ENCODE measurements around the gene PIGA.
A peak's percentile ranks its signal among the peaks of the same experiment; 100 is the strongest.

The PIGA gene, protein sequence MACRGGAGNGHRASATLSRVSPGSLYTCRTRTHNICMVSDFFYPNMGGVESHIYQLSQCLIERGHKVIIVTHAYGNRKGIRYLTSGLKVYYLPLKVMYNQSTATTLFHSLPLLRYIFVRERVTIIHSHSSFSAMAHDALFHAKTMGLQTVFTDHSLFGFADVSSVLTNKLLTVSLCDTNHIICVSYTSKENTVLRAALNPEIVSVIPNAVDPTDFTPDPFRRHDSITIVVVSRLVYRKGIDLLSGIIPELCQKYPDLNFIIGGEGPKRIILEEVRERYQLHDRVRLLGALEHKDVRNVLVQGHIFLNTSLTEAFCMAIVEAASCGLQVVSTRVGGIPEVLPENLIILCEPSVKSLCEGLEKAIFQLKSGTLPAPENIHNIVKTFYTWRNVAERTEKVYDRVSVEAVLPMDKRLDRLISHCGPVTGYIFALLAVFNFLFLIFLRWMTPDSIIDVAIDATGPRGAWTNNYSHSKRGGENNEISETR

DNA sequence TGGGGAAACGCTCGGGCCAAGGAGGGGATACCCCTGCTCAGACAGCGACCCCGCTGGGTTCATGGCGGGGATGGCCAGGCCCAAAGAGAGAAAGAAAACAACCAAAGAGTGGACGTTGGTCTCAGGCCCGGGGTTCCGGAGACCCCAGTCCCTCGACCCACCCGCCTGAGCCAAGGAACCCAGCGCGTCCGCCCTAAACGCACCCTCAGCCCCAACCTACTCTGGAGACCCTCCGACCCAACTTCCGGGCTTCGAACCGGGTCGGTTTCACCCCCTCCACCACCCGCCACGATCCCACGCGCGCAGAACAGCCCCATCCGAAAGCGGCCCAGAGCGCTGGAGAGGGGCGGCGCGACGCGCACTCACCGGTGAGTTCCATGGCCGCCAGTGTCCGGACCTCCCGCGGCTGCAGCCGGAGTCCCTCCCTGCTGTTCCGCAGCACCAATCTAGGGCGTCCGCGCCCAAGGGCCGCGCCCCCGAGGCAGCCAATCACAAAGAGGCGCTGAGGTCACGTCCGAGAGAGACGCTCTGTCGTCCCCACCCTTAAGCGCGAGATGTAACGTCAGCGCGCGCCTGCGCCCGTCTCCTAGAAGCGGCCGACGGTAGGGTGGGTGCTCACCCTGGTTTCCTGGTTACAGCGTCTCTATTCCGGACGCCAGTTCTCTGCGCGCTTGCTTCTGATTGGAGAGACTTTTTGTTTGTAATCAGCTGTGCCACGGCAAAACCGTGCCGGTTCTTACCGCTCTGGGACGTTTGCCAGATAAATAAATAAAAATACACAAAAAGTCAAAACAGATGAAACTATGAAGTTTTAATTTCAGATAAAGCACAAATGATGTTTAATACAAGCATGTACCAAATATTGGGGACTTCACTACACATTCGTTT lies at the start of gene PIGA:
Gene PIGA, minus strand, starts transcription at position 389 of the 888 bp plus-strand sequence. CDS start 3,593 bp downstream, outside the sequence.
- peak; percentile 86 for DNase-seq

DNA sequence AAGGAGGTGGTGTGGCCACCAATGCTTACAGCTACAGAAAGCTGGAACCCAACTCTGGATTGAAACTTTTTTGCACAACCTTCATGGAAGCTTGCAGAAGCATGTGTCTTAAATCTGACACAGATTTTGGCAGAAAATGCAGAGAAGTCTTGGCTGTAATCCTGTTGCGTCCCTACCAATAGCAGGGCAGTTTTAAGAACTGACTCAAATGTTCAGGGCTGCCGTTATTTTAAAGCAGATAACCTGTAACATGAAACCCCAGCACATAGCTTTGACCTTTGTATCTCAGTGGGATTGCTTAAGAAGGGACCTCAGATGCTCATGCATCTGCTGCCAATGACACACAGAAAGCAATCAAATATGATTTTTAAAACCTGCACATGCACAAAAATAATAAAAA lies 49.0 kb upstream of the PIGA start, which contains the start of gene VEGFD:
Gene VEGFD, minus strand, starts transcription at position 110 of the 400 bp plus-strand sequence. CDS start 467 bp downstream, outside the sequence.
- DNase-seq, result no peak

DNA sequence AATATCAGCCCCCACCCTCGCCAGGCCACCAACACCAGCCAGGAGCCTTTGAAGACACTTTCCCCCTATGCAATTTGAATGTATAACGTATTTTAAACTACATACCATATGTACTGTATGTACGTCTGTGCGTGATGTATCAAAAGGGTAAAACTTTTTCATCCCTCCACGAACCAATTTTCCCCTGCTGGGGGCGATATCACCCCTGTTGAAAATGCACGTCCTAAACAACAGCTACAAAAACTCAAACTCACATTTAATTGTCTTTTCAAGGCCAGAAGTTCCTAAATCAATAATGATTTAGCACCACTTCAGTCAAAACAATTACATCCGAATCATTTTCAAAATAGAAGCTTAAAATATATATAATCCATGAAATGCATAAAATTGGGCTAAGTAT lies 47.5 kb upstream of the PIGA start:
- no peak for DNase-seq

DNA sequence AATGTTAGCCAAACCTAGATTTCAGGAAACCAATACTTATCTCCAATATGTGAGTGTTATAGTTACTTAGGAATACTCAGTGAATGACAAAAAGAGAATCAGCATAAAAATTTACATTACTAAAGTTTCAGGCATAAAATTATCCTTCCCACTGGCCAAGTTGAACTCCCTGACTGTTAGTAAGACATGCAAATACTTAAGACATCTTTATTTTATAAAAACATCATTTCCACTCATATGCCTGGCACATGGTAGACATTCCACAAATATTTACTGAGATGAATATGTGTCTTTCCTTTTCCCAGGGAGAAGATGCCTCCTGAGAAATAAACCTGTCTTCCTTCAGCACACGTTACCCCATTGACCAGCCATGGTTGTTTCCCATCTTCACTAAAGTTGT lies 41.6 kb upstream of the PIGA start:
- DNase-seq, result no peak

DNA sequence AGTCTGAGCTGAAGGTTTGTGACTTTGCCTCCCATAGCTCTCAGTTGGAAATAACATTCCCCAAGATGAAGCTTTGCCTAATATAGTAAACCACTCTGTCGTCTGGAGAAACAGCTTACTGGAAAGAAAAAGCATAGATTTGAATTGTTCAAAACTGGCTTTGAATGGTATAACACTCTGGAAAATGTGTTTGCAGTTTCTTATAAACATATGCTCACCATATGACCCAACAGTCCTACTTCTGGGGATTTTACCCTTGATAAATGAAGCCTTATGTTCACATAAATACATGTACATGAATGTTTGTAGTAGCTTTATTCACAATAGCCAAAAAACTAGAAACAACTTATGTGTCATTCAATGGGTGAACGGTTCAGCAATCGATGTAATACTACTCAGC lies 38.7 kb upstream of the PIGA start:
- DNase-seq, result no peak

DNA sequence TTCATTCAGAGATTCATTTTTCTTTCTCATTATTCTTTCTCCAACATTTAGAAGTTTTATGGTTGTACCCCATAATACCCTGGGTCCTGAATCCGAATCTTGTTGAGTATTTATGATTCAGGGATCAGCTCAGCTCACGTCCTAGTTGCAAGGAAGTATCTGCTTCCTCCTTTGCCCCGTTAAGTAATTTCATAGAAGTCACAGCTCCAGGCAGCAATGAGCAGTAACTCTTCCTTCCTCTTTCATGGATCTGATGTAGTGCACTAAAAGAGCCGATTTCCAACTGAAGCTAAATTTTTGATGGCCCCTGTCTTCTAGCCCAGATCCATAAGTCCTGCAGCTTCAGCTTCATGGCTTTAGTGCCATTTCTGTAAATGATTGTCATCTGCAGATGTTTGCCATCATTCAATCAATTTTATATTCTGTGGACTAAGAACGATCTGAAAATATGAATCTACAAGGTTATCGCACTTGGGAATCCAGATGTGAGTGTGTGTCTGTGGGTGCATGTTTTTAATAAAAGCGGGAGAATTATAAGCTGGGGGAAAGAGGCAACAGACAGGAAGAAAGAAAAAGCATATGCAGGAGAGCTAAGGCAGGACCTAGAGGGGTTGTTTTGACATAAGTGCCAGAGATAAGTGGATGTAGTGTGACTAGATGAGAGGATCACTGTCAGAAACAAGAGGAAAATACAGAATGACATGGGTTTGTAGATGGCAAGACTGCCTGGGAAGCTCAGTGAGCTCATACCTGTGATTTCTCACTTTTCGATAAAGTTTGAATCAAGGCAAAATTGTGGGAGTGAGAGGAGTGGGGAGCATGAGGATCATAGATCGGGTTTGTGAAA lies 31.4 kb upstream of the PIGA start:
- DNase-seq, result no peak

DNA sequence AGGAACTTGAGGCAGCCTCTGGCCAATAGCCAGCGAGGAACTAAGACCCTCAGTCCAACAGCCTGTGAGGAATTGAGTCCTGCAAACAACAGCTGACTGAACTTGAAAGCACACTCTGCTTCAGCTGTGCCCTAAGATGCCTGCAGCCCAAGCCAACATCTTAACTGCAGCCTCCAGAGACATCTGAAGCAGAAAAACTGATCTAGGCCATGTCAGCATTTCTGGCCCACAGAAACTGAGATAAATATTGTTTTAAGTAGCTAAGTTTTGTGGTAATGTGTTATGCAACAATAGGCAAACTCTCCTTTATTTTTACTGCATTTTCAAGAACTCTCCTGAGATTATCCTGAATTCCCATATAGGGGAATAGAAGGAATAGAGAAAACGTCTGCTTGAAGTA lies 24.4 kb upstream of the PIGA start:
- no peak for DNase-seq

DNA sequence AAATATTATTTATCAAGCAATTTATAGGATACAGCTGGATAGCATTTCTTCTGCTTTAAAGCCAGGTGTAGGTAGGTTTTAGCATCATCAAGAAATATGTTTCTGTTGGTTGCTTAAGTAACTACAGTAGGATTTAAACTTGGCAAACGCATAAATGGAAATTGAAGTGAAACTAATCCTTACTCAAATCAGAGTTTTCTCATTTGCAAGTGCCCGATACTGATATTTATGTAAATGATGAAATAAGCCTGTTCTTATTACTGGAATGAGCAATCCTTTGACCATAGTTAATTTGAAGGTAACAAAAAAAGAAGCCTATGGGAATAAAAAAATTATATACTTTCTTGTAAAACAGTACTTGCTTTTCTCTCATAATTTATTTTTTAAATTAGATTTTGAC lies 23.2 kb upstream of the PIGA start:
- DNase-seq, result no peak

DNA sequence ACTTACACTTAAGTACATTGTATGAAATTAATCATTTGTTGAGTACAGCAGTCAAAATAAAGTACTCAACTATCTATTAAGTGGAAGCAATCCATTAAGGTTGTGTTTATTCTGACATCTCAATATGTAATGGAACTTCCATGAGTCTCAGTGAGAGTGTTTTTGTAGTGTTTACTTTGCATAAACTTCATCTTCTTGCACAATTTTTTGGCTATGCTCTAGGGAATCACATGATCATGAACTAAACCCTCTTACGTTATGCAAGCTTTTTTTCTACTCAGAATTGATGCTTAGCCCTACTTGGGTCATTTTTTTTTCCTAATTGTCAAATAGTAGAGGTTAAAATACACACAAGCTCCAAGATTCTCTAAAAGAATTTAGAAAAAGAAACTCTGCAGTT lies 21.1 kb upstream of the PIGA start:
- DNase-seq, result no peak

DNA sequence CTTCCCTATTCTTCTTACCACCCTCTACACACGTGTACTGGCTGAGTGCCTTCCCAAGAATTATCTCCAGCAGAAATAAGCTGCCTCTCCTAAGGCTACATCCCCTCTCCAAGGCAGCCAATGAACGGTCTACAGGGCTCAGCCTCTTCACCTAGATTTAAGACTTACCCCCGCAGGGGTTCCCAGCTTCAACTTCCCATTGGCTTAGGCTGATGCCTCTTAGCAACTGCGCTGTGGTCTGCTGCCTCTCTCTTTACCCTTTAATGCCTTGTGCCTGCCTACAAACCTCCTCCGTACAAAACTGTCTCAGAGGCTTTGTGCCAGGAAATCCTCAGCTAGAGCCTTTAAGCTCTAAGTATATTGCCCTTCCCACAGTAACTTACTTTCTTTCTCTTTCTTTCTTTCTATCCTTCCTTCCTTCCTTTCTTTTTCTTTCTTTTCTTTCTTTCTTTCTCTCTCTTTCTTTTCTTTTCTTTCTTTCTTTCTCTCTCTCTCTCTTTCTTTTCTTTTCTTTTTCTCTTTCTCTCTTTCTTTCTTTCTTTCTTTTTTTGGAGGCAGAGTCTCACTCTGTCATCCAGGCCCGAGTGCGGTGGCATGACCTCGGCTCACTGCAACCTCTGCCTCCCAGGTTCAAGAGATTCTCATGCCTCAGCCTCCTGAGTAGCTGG lies 15.1 kb upstream of the PIGA start:
- DNase-seq, result no peak

DNA sequence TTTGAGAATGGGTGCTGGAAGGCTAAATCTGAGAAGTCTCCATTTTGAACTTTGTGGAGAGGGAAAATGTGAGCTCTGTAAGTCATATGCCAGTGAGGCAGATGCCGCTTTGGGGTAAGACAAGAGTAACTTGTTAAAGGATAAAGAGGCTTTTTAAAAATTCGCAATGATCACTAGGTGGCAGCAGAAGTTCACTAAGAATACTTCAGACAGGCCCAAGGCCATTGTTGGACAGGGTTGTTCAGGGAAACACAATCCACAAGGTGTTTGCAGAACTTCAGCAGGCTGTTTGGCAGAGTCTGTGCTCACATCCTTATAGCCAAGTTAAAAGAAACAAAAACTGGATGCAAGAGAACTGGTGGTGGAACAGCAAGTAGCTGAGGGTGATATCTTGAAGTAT lies 13.7 kb upstream of the PIGA start:
- no peak for DNase-seq

DNA sequence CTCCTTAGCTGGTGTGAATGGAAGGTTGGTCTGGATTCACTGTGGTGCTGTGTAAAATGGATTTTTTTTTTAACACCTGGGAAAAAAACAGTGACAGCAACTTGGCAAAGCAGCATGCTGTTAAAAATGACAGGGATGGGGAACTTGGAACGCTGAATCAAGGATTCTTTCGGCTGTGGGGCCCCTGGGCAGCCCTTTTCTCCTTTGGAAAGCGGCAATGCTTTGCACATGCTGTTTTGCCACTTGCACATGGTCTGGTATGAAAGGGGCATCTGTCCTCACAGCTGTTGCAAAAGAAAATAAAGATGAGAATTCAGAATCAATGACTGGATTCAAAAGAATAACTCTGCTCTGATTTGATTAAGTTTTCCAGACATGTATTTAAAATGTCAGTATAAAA lies 10.7 kb upstream of the PIGA start:
- no peak for DNase-seq

DNA sequence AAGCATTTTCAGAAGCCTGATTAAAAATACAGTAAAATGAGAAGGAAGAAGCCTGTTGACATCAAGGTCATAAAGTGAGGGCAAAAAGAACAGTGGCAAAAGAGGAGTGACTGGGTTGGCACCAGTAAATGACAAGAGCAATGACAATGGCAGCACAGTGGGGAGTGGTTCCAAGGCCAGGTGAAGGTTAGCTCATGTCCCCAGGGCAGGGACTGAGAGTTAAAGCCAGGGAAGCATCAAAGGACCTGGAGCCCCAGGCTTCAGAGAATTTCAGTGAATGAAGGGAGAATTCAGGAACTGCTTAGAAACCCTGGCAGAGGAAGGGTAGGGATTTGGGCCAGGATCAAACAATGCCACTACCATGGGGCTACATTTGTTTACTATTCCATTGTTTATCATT lies 8.8 kb upstream of the PIGA start:
- DNase-seq, result no peak

DNA sequence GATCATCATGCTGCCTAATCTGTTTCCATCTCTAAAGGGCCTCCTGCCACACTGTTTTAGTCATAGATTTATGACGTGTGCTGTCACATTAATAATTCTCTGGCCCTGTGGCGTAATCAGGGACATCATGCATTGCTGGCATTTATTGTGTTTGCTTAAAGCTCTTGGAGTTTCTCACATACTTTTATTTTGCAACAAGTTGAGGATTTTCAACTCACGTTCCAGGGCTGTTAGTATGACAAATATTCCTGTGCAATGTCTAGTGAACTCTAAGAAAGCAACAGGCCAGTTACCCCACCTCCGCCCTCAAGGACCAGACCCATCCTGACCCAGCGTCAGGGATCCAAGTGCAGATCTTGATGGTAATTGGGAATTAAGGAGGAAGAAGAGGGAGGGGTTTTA lies 7.8 kb upstream of the PIGA start:
- DNase-seq, result no peak

DNA sequence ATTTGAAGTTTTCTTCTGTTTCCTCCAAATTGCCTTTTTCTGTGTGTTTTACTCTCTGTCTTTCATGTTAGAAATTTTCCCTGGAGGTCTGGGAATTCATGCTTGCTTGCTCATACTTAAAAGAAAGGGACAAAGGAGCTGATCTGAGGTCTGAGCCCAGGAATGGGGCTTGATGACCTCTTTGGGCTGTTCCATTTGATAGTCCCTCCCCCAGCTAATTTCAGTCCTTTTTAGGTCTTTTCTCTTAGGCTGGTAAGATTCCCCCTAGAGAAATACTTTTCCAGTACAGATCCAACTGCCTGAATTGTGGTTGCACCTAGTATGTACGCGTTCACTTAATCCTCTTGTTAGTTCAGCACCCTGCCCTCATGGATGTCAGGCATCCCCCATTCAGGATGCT lies 5.5 kb upstream of the PIGA start:
- DNase-seq, result no peak

DNA sequence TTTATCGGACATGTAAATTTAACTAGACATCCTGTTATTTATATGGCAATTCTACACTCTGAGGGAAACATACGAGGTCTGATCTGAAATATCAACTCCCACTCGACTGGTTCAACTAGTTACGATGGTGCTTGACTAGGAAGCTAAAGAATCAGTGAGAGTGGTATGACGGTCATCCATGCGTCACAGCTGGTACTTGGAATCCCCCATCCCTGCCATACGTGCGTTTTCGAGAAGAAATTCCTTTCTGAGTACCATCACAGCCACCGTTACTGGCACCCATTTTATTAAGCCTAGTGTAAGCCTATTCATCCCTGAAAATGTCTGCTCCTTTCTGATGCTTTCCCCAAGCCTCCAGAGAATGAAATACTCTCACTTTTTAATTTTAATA lies 695 bp upstream of the PIGA start:
- peak; percentile 1 for DNase-seq

DNA sequence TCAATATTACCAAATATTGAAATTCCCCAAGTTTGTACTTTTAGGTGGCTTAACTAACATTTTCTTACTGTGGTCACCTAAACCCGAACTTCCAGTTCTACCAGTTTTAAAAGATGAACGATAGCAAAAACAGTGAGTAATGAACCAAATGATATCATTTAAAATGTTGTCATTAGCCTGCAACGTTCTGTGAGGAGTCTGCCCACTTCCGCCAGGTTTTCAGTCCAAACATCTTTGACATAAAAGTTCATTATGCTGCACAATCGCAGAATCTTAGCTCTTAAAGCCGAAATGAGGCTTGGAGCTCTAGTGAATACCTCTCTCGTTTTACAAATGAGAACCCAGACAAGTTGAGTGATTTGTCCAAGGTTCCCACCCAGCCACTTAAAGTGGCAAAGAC lies 762 bp downstream of the PIGA start:
- DNase-seq, result no peak

DNA sequence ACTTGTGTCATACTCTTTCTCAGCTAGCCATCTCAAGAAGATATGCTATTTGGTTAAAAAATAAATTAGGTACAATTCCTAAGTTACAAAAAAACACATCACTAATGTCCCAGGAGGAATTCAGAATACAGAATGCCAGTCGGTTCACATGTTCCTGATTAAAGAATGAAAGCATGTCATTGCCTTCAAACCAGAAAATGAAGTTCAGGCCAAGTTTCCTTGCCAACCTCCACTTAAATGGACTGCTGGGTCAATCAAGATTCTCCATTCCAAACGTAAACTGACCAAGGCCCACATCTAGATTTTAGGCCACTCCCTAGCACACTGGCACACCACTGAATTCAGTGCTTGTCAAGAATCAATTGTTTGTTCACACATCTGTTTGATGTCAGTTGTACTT lies 6.5 kb downstream of the PIGA start:
- no peak for DNase-seq

DNA sequence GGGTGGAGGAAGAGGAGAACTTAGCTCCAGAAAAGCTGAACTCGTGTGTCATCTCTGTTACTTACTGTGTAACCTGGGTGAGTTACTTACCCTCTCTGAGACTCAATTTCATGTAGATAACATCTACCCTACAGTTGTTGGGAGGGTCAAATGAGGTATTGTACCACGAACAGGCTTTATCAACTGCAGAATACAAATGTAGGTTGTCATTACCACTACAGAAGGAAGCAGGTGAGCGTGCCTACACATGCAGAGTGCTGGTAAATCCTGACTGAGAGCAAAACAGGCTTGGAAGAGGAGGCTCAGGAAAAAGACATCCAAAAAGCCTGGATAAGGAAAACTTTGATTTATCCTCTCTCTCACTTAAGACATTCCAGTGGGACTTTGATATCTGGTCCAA lies 7.2 kb downstream of the PIGA start:
- DNase-seq, result no peak

DNA sequence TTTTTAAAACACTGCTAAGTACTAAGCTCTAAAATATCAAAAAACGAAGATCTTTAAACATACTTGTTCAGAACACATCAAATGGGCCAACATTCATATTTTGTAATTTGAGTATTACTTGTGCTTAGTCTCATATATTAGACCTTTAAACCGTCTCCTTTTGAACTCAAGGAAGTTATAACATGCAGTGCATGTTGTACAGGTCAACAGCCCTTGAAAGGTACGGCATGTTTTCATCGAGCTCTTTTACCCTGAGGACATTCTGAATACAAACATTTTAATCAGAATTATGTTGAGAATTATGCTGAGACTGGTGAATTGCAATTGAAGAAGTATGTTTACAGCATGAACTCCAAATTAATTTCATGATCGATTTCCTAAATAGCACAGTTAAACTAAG lies 12.9 kb downstream of the PIGA start:
- no peak for DNase-seq

DNA sequence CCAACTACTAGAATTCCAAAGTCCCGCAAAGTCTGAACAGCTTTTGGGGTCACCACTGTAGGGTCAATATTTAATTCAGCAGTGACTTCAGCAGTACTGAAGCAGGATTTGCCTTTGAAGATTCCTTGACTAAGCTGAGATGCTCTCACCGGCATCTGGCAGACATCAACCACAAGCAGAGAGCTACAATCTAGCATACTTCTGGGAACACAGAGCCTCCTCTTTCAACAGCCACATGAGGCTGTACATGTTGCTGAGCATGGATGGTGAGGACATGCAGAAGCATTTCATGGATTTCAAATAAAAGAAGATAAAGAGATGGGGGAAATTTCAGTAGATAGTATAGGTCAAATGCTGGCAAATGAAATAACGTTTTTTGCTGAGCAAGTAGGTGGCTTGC lies 13.3 kb downstream of the PIGA start:
- no peak for DNase-seq

DNA sequence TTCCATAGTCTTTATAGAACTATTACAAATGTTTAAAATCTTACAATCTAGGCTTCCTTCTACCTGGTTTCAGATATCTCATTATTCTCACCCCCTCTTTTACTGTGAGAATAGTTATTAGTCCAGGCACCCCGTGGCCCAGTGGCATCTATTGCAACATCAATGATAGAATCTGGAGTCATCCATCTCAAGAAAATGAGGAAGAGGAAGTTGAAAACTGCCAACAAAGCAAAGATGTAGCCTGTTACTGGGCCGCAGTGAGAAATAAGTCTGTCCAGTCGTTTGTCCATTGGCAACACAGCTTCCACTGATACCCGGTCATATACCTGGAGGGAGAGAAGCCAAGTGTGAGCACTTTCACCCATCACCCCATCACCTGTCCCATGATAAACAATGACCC lies 13.9 kb downstream of the PIGA start:
- no peak for DNase-seq
